WERI-Rb-1 (cell line): ENCODE measurements around the gene SDS.

Experiments used
- DNase-seq: peaks from one replicate; pipeline ENCODE4 v3.0.0-alpha.2; 2020
- H3K27ac ChIP-seq: fragments of 250-450 bp; sonication (Bioruptor Pico); 2 replicates; pipeline ENCODE4 v1.5.1; 2020; ENCODE audit warnings: mild to moderate bottlenecking, moderate library complexity
- H3K27me3 ChIP-seq: fragments of 250-450 bp; sonication (Bioruptor Pico); 2 replicates; pipeline ENCODE4 v1.5.1; 2021; ENCODE audit warnings: mild to moderate bottlenecking, low read depth, moderate library complexity; ENCODE audit not compliant: insufficient read depth, severe bottlenecking
- H3K36me3 ChIP-seq: fragments of 250-450 bp; sonication (Bioruptor Pico); 2 replicates; pipeline ENCODE4 v1.5.1; 2020; ENCODE audit warnings: mild to moderate bottlenecking, moderate library complexity
- H3K4me3 ChIP-seq: 2 replicates; pipeline ENCODE4 v1.5.1; 2011; ENCODE audit warnings: low read depth, mild to moderate bottlenecking, control low read depth, low read length
- H3K9me3 ChIP-seq: fragments of 250-450 bp; sonication (Bioruptor Pico); 2 replicates; pipeline ENCODE4 v1.5.1; 2021; ENCODE audit warnings: mild to moderate bottlenecking, moderate library complexity; ENCODE audit not compliant: severe bottlenecking
- TF ChIP-seq, protein P1 (sequence below): IDR thresholded peaks from 2 replicates; pipeline ENCODE4 v1.5.1; 2011; ENCODE audit warnings: low read depth, mild to moderate bottlenecking, control low read depth, inconsistent platforms, low read length

Gene SDS

DNA sequence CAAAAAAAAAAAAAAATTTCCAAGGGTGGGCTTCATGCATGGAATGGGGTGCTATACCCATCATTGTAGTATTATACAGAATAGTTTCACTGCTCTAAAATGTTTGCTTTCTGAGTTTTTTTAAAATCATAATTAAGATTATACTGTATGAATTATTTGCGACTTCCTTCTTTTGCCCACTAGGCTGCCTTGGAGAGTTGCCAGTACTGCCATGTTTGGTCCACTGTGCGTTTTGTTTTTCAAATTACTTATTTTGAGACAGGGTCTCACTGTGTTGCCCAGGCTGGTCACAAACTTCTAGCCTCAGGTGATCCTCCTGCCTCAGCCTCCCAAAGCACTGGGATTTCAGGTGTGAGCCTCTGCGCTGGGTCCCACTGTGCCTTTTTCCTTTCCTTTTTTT lies 25.4 kb downstream of the SDS start:
- Histone ChIP-seq H3K27me3 (no peaks in the 10 kb centered on the region), H3K9me3 (no peaks in the 10 kb centered on the region), H3K4me3 (no peak overlapping the region), H3K36me3 (peaks cover 47% of the 10 kb centered on the region), H3K27ac (no peak overlapping the region)
- DNase-seq: no peak
- TF ChIP-seq, protein P1, sequence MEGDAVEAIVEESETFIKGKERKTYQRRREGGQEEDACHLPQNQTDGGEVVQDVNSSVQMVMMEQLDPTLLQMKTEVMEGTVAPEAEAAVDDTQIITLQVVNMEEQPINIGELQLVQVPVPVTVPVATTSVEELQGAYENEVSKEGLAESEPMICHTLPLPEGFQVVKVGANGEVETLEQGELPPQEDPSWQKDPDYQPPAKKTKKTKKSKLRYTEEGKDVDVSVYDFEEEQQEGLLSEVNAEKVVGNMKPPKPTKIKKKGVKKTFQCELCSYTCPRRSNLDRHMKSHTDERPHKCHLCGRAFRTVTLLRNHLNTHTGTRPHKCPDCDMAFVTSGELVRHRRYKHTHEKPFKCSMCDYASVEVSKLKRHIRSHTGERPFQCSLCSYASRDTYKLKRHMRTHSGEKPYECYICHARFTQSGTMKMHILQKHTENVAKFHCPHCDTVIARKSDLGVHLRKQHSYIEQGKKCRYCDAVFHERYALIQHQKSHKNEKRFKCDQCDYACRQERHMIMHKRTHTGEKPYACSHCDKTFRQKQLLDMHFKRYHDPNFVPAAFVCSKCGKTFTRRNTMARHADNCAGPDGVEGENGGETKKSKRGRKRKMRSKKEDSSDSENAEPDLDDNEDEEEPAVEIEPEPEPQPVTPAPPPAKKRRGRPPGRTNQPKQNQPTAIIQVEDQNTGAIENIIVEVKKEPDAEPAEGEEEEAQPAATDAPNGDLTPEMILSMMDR: no peak

DNA sequence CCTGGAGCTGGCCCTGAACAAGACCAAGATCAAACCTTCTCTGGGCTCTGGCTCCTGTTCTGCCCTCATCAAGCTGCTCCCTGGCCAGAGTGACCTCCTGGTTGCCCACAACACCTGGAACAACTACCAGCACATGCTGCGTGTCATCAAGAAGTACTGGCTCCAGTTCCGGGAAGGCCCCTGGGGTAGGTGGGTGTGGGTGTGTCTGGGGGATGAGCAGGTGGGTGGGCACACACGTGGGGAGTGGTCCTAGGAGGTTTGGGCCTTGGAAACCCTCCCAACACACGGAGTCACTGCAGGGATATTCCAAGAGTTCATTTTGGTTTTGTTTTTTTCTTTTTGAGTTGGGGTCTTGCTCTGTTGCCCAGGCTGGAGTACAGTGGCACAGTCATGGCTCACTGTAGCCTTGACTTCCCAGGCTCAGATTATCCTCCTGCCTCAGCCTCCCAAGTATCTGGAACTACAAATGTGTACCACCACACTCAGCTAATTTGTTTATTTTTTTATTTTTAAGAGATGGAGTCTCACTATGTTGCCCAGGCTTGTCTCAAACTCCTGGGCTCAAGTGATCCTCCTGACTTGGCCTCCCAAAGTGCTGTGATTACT lies 28.8 kb downstream of the SDS start:
- Histone ChIP-seq H3K9me3 (no peaks in the 10 kb centered on the region), H3K36me3 (peaks cover 40% of the 10 kb centered on the region), H3K27me3 (no peaks in the 10 kb centered on the region), H3K4me3 (no peak overlapping the region), H3K27ac (no peak overlapping the region)
- no peak for DNase-seq
- TF ChIP-seq, protein P1: no peak

DNA sequence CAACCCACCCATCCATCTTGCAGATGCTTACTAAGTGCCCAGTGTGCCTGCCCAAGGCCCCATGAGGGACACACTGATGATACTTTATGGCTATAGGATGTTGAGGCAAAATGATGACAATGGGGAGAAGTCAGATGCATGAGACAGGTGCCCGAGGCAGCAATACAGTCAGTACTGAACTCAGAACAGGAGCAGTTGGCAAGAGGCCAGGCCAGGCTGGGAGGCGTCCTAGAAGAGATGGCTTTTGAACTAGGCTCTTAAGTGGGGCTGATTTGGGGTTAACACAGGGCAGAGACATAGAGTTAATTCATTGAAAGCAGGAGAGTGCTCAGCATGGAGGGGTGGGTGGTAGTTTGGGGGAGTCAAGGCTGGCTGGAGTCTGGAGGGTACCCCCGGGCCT lies 29.7 kb downstream of the SDS start:
- no peak for DNase-seq
- no peak overlapping the region for H3K27ac ChIP-seq
- TF ChIP-seq, protein P1: no peak
- H3K4me3 ChIP-seq: no peak overlapping the region
- no peaks in the 10 kb centered on the region for H3K27me3 ChIP-seq
- no peaks in the 10 kb centered on the region for H3K9me3 ChIP-seq
- peaks cover 44% of the 10 kb centered on the region for H3K36me3 ChIP-seq

DNA sequence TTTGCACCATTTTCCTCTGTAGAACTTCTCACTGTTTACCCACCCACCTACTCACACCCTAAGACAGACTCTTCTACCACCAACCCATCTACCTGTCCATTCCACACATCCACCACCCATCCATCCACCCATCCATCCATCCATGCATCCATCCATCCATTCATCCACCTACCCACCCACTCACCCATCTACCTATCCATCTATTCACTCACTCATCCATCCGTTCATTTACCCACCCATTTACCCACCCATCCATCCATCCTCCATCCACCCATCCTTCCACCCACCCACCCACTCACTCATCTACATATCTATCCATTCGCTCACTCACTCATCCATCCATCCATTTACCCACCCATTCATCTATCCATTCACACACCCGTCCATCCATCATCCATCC lies 30.2 kb downstream of the SDS start:
- no peaks in the 10 kb centered on the region for H3K27me3 ChIP-seq
- no peak for DNase-seq
- peaks cover 44% of the 10 kb centered on the region for H3K36me3 ChIP-seq
- H3K9me3 ChIP-seq: no peaks in the 10 kb centered on the region
- TF ChIP-seq, protein P1: no peak
- H3K27ac ChIP-seq: no peak overlapping the region
- no peak overlapping the region for H3K4me3 ChIP-seq

DNA sequence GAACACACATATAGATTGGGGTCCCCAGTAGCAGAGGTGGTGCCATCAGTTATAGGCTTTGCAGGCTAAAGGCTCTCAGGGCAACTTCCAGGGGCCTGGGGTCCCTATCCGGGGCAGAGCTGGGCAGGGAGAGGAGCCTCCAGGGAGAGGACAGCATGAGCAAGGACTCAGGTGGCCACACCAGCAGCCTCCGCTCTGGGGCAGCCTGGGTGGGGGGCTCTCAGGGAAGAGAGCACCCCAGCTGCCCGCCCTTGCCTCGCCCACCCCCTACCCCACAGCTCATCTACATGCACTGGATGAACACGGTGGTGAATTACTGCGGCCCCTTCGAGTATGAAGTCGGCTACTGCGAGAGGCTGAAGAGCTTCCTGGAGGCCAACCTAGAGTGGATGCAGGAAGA lies 31.3 kb downstream of the SDS start:
- H3K4me3 ChIP-seq: no peak overlapping the region
- no peak for DNase-seq
- TF ChIP-seq, protein P1: no peak
- no peak overlapping the region for H3K27ac ChIP-seq
- H3K9me3 ChIP-seq: no peaks in the 10 kb centered on the region
- no peaks in the 10 kb centered on the region for H3K27me3 ChIP-seq
- H3K36me3 ChIP-seq: peaks cover 34% of the 10 kb centered on the region

DNA sequence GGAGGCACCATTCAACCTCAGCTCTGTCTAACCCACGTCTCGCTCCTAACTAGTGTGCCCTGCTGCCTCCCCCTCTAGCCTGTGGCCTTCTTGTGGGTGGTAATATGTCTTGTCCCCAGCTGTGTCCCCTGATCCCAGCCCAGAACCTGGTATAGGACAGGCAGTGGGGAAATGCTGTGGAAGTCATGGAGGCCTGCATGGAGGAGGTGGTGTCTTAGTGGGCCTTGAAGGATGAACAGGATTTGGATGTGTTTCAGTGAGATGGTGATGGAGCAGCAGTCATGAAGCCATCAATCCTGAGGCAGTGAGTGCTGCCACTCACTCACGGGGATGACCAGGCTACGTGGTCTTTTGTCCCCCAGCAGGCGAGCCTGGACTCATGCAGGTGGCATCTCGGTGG lies 31.9 kb downstream of the SDS start:
- Histone ChIP-seq H3K36me3 (peaks cover 29% of the 10 kb centered on the region), H3K4me3 (no peak overlapping the region), H3K9me3 (no peaks in the 10 kb centered on the region), H3K27ac (no peak overlapping the region), H3K27me3 (no peaks in the 10 kb centered on the region)
- TF ChIP-seq, protein P1: no peak
- DNase-seq: no peak
